H1 (cell line): ENCODE results near the gene PSD2. TPM values are rescaled to one million over a fixed set of nuclear protein-coding genes. Genes with fewer than 3 reads are reported as not detected.

ENCODE experiments used
- CTCF ChIA-PET: fragments of 300-600 bp; sonication (Branson Sonifier 250); formaldehyde crosslinking; loops from one replicate; lab custom pipeline; 2021; ENCODE audit not compliant: partially characterized antibody; lab: Charles Lee
- POLR2A ChIA-PET: fragments of 300-600 bp; sonication (Branson Sonifier 250); formaldehyde crosslinking; loops from one replicate; lab custom pipeline; 2021; ENCODE audit warnings: inconsistent platforms; ENCODE audit not compliant: partially characterized antibody; lab: Charles Lee
- DNase-seq, 2 experiments: peaks; one replicate each; pipeline versions ENCODE4 v3.0.0 to v3.0.0-alpha.2; 2010 to 2022; ENCODE audit warnings: low spot score in 2 of 2, low read depth in 1 of 2, mixed read lengths in 1 of 2
- FAIRE-seq: peaks from 2 replicates; lab custom pipeline; 2011; peaks lifted over from hg19 to GRCh38; lab: Jason Lieb, UNC
- H2AFZ ChIP-seq: 2 replicates; pipeline ENCODE4 v1.8.1; 2012; ENCODE audit warnings: low read length, inconsistent platforms
- H2AK5ac ChIP-seq: 2 replicates; pipeline ENCODE4 v1.6.1; 2013; ENCODE audit warnings: low read depth, low read length
- H2BK120ac ChIP-seq: replicated peaks from 2 replicates; pipeline ENCODE3; 2013; ENCODE audit warnings: low read depth, low read length, inconsistent platforms
- H2BK12ac ChIP-seq: 2 replicates; pipeline ENCODE4 v1.6.1; 2013; ENCODE audit warnings: low read depth, low read length
- H2BK15ac ChIP-seq: 2 replicates; pipeline ENCODE4 v1.6.1; 2013; ENCODE audit warnings: low read length
- H2BK20ac ChIP-seq: 2 replicates; pipeline ENCODE4 v1.6.1; 2013; ENCODE audit warnings: low read length
- H2BK5ac ChIP-seq: 2 replicates; pipeline ENCODE4 v1.6.1; 2013; ENCODE audit warnings: low read depth, low read length
- H3K14ac ChIP-seq: 2 replicates; pipeline ENCODE4 v1.6.1; 2013; ENCODE audit warnings: inconsistent platforms; ENCODE audit not compliant: insufficient read length
- H3K18ac ChIP-seq: 2 replicates; pipeline ENCODE4 v1.6.1; 2013; ENCODE audit warnings: low read length; ENCODE audit errors: extremely low read depth
- H3K23ac ChIP-seq: 2 replicates; pipeline ENCODE4 v1.6.1; 2013; ENCODE audit warnings: inconsistent platforms; ENCODE audit not compliant: insufficient read length
- H3K23me2 ChIP-seq: 2 replicates; pipeline ENCODE4 v1.6.1; 2013; ENCODE audit warnings: low read depth, low read length
- H3K27ac ChIP-seq: 2 replicates; pipeline ENCODE4 v1.6.1; 2011; ENCODE audit warnings: low read depth, low read length, inconsistent platforms
- H3K27me3 ChIP-seq, 4 experiments: replicated peaks in 1 of 4; 1 replicate in 1 of 4; 2 replicates in 3 of 4; pipeline versions ENCODE4 v1.6.1 to v1.8.1; 2011 to 2013; ENCODE audit warnings: low read length in 3 of 4, mild to moderate bottlenecking in 3 of 4, inconsistent platforms in 2 of 4, mixed read lengths in 2 of 4, moderate library complexity in 1 of 4; ENCODE audit not compliant: control insufficient read depth in 3 of 4, insufficient read depth in 3 of 4; ENCODE audit errors: extremely low read depth in 1 of 4
- H3K36me3 ChIP-seq, 4 experiments: 2 replicates each; pipeline versions ENCODE4 v1.6.1 to v1.8.1; 2011 to 2013; ENCODE audit warnings: mild to moderate bottlenecking in 4 of 4, low read length in 3 of 4, moderate library complexity in 2 of 4, control low read depth in 1 of 4, inconsistent platforms in 1 of 4; ENCODE audit not compliant: insufficient read depth in 4 of 4, control insufficient read depth in 2 of 4
- H3K4ac ChIP-seq: replicated peaks from 2 replicates; pipeline ENCODE3; 2013; ENCODE audit warnings: low read length, low read depth, mixed read lengths, inconsistent platforms; ENCODE audit not compliant: insufficient read length
- H3K4me1 ChIP-seq, 4 experiments: replicated peaks in 1 of 4; 1 replicate in 1 of 4; 2 replicates in 3 of 4; pipeline versions ENCODE4 v1.6.1 to v1.8.1; 2011 to 2013; ENCODE audit warnings: low read length in 3 of 4, inconsistent platforms in 2 of 4, mixed read lengths in 1 of 4; ENCODE audit not compliant: insufficient read depth in 4 of 4, control insufficient read depth in 3 of 4
- H3K4me2 ChIP-seq, 2 experiments: 2 replicates each; pipeline versions ENCODE4 v1.6.1 to v1.8.1; 2011 to 2013; ENCODE audit warnings: low read depth in 2 of 2, low read length in 2 of 2, control low read depth in 1 of 2, inconsistent platforms in 1 of 2, mild to moderate bottlenecking in 1 of 2; ENCODE audit not compliant: insufficient read depth in 1 of 2
- H3K4me3 ChIP-seq, 4 experiments: fragments of 200-600, 300-600 bp in 1 of 4; sonication (generic), shearing (Covaris generic), sonication (Bioruptor Twin) in 1 of 4; 2 replicates each; pipeline versions ENCODE4 v1.5.1 to v1.8.1; 2011 to 2016; ENCODE audit warnings: low read length in 4 of 4, low read depth in 3 of 4, control low read depth in 2 of 4, inconsistent platforms in 2 of 4, mild to moderate bottlenecking in 2 of 4, mixed read lengths in 1 of 4, moderate library complexity in 1 of 4; ENCODE audit not compliant: insufficient read depth in 2 of 4; ENCODE audit errors: extremely low read depth in 1 of 4
- H3K56ac ChIP-seq: replicated peaks from 2 replicates; pipeline ENCODE3; 2013; ENCODE audit warnings: low read depth, mild to moderate bottlenecking, mixed read lengths, low read length, inconsistent platforms; ENCODE audit not compliant: insufficient read length
- H3K79me1 ChIP-seq: 2 replicates; pipeline ENCODE4 v1.6.1; 2013; ENCODE audit warnings: low read depth, low read length, control low read depth
- H3K79me2 ChIP-seq, 2 experiments: 2 replicates each; pipeline versions ENCODE4 v1.6.1 to v1.8.1; 2012 to 2013; ENCODE audit warnings: low read length in 2 of 2, mild to moderate bottlenecking in 2 of 2, inconsistent platforms in 1 of 2; ENCODE audit not compliant: insufficient read depth in 2 of 2, control insufficient read depth in 1 of 2
- H3K9ac ChIP-seq, 4 experiments: replicated peaks in 1 of 4; 1 replicate in 1 of 4; 2 replicates in 3 of 4; pipeline versions ENCODE4 v1.6.1 to v1.8.1; 2011 to 2013; ENCODE audit warnings: low read depth in 3 of 4, low read length in 3 of 4, control low read depth in 2 of 4, mild to moderate bottlenecking in 2 of 4, moderate library complexity in 2 of 4, inconsistent platforms in 1 of 4; ENCODE audit errors: extremely low read depth in 1 of 4
- H3K9me3 ChIP-seq, 2 experiments: 2 replicates each; pipeline versions ENCODE4 v1.6.1 to v1.8.1; 2012 to 2013; ENCODE audit warnings: mild to moderate bottlenecking in 2 of 2, moderate library complexity in 2 of 2, control low read depth in 1 of 2, inconsistent platforms in 1 of 2, low read depth in 1 of 2, low read length in 1 of 2, mixed read lengths in 1 of 2; ENCODE audit not compliant: insufficient read depth in 2 of 2
- H4K20me1 ChIP-seq, 2 experiments: replicated peaks in 1 of 2; 2 replicates each; pipeline versions ENCODE3 to v1.8.1; 2011 to 2013; ENCODE audit warnings: inconsistent platforms in 2 of 2, low read length in 2 of 2, mild to moderate bottlenecking in 1 of 2; ENCODE audit not compliant: insufficient read depth in 2 of 2, control insufficient read depth in 1 of 2
- H4K5ac ChIP-seq: 2 replicates; pipeline ENCODE4 v1.6.1; 2013; ENCODE audit warnings: low read length, low read depth, mixed read lengths, inconsistent platforms; ENCODE audit not compliant: insufficient read length
- H4K8ac ChIP-seq: 2 replicates; pipeline ENCODE4 v1.8.0; 2013; ENCODE audit warnings: mild to moderate bottlenecking, moderate library complexity, low read length, inconsistent platforms; ENCODE audit not compliant: insufficient read depth; ENCODE audit errors: extremely low read depth
- H4K91ac ChIP-seq: replicated peaks from 2 replicates; pipeline ENCODE3; 2013; ENCODE audit warnings: low read length, mixed read lengths, inconsistent platforms; ENCODE audit not compliant: insufficient read length
- BCL11A ChIP-seq, 2 experiments: IDR thresholded peaks; one replicate each; pipeline ENCODE4 v1.6.1; 2011; ENCODE audit warnings: low read depth in 2 of 2, low read length in 2 of 2, mild to moderate bottlenecking in 2 of 2
- BRCA1 ChIP-seq: IDR thresholded peaks from 2 replicates; pipeline ENCODE4 v1.6.1; 2012; ENCODE audit warnings: low read depth, low read length, improper control_type of control experiment
- CREB1 ChIP-seq: IDR thresholded peaks from 2 replicates; pipeline ENCODE4 v1.6.1; 2012; ENCODE audit warnings: inconsistent platforms
- CTCF ChIP-seq, 3 experiments: IDR thresholded peaks; 1 replicate in 2 of 3; 2 replicates in 1 of 3; pipeline versions ENCODE4 v1.5.1 to v1.6.1; 2011; ENCODE audit warnings: low read length in 3 of 3, mild to moderate bottlenecking in 3 of 3, inconsistent platforms in 2 of 3, low read depth in 1 of 3, moderate library complexity in 1 of 3; ENCODE audit not compliant: insufficient read depth in 1 of 3; ENCODE audit errors: control extremely low read depth in 1 of 3
- SIN3A ChIP-seq, 2 experiments: IDR thresholded peaks in 1 of 2; conservative IDR thresholded peaks in 1 of 2; 2 replicates each; pipeline ENCODE4 v1.6.1; 2011 to 2012; ENCODE audit warnings: low read length in 2 of 2, improper control_type of control experiment in 1 of 2, low read depth in 1 of 2, mild to moderate bottlenecking in 1 of 2
- SIRT6 ChIP-seq: IDR thresholded peaks from one replicate; pipeline ENCODE4 v1.7.1; 2012; ENCODE audit warnings: low read length, inconsistent platforms
- SP2 ChIP-seq: IDR thresholded peaks from 2 replicates; pipeline ENCODE4 v1.6.1; 2012; ENCODE audit warnings: mild to moderate bottlenecking, low read length, inconsistent platforms
- SRF ChIP-seq: IDR thresholded peaks from 2 replicates; pipeline ENCODE4 v1.6.1; 2011; ENCODE audit warnings: mild to moderate bottlenecking, low read depth, low read length, moderate library complexity
- TCF12 ChIP-seq: IDR thresholded peaks from 2 replicates; pipeline ENCODE4 v1.6.1; 2011; ENCODE audit warnings: low read depth, mild to moderate bottlenecking, low read length
- WGBS, 2 experiments: shearing (Covaris generic) in 1 of 2; methylation state at CpG; one replicate each; pipeline versions ENCODE4 v1.1.6 to v1.1.7; 2013 to 2015; ENCODE audit warnings: low lambda C conversion rate in 2 of 2, mixed read lengths in 2 of 2, inconsistent platforms in 1 of 2, low coverage in 1 of 2, missing lambda C conversion rate in 1 of 2; ENCODE audit not compliant: insufficient replicate concordance in 2 of 2, insufficient coverage in 1 of 2, insufficient read length in 1 of 2; ENCODE audit errors: extremely low coverage in 1 of 2, missing lambda C conversion rate in 1 of 2; 5-methylcytosine and 5-hydroxymethylcytosine counted together
- polyA plus RNA-seq, 7 experiments: library from polyadenylated mRNA; depleted of rRNA in 3 of 7; stranded (reverse) in 5 of 7; unstranded in 2 of 7; fragments of >200 nt in 5 of 7; fragments of 200-250 nt in 2 of 7; gene quantifications; 1 replicate in 5 of 7; 2 replicates in 1 of 7; 4 replicates in 1 of 7; pipeline versions ENCODE4 v1.2.1 to v1.2.3, GENCODE V29; 2011 to 2013; ENCODE audit warnings: missing spikeins in 2 of 7, mixed read lengths in 2 of 7
- total RNA-seq: library from RNA; stranded (reverse); fragmentation: NEBNext Ultra II Directional; extraction: Animal tissue kit (Norgen Biotek cat#: 25700); gene quantifications from 2 replicates; pipeline ENCODE4 v1.2.1, GENCODE V29; 2021

PSD2 gene
- total and polyA plus RNA-seq, 2 of the 8 experiments (the other 6 are each of a cell fraction or from before 2014, with no cell fraction given) = 0.06 to 0.14 TPM

- H3K9ac ChIP-seq = no peak overlapping the region
- H3K18ac ChIP-seq = no peak overlapping the region
- FAIRE-seq (no peak), DNase-seq (no peak)
- H2AK5ac ChIP-seq = no peak overlapping the region
- H3K14ac ChIP-seq = no peak overlapping the region
- H3K27ac ChIP-seq = no peak overlapping the region
- no peak overlapping the region for H3K4ac ChIP-seq
- H3K4me2 ChIP-seq = no peak overlapping the region
- H3K27me3 ChIP-seq = no peaks in the 10 kb centered on the region; a peak in 1 of 7 replicates
- H3K4me3 ChIP-seq = no peak overlapping the region
- ChIA-PET CTCF (interaction anchor here (0.9 to 13.2 kb wide), 19 partner anchors 10 to 268 kb away, joined by 3 to 173 read pairs (median 10); no protein-coding TSS in a partner anchor), POLR2A (no interaction called here)
- no peak overlapping the region for H4K5ac ChIP-seq
- H3K9me3 ChIP-seq = no peaks in the 10 kb centered on the region
- H2BK120ac ChIP-seq = no peak overlapping the region
- H3K36me3 ChIP-seq = no peaks in the 10 kb centered on the region
- H3K4me1 ChIP-seq = no peaks in the 10 kb centered on the region
- 82% methylated on average over 11 of the region's 12 CpGs; no CpG with 5 or more reads in 1 of the 2 experiments for WGBS, 2 experiments
- TF ChIP-seq TCF12 (no peak), CTCF (IDR thresholded peaks at IDR 0.05; ENCODE audit: control extremely low read depth in 1 of 3, insufficient read depth in 1 of 3, low read depth in 1 of 3, low read length in 3 of 3) (no peak), SRF (no peak), SIRT6 (no peak), CREB1 (no peak), BRCA1 (no peak), SIN3A (conservative IDR thresholded peaks at IDR 0.05 in 1 of 2, IDR thresholded peaks at IDR 0.05 in 1 of 2; ENCODE audit: low read depth in 1 of 2, low read length in 2 of 2) (no peak), SP2 (no peak), BCL11A (IDR thresholded peaks at IDR 0.05; ENCODE audit: low read depth in 2 of 2, low read length in 2 of 2) (no peak)
- H2BK5ac ChIP-seq = no peak overlapping the region
- no peak overlapping the region for H3K23ac ChIP-seq
- no peaks in the 10 kb centered on the region; the same call in 1 of the 2 replicates for H3K23me2 ChIP-seq
- H2AFZ ChIP-seq = no peak overlapping the region
- no peaks in the 10 kb centered on the region for H3K79me2 ChIP-seq
- H4K8ac ChIP-seq = no peak overlapping the region
- H4K91ac ChIP-seq = no peak overlapping the region
- no peak overlapping the region for H2BK15ac ChIP-seq
- H4K20me1 ChIP-seq = no peaks in the 10 kb centered on the region
- H2BK12ac ChIP-seq = no peak overlapping the region
- no peak overlapping the region for H3K56ac ChIP-seq
- no peaks in the 10 kb centered on the region for H3K79me1 ChIP-seq
- no peak overlapping the region for H2BK20ac ChIP-seq
These were observed 69.3 kb downstream of the PSD2 start for GRCh38 chr5:139864716-139865483.
